ENCODE data around the gene WRAP73.

WRAP73 gene

GRCh38 chr1:3695326-3696217 is 45.7 kb upstream of the WRAP73 start:
- DNase-seq (ENCODE audit: low read depth), result peak; percentile 49
- no peak overlapping the region for H3K4me3 ChIP-seq (ENCODE audit: low read depth, low read length)
- TF ChIP-seq CTCF (conservative IDR thresholded peaks at IDR 0.05; ENCODE audit: low read depth, low read length), result peak; percentile 82

GRCh38 chr1:3693321-3693720 is 43.4 kb upstream of the WRAP73 start:
- DNase-seq (ENCODE audit: low read depth), result no peak
- TF ChIP-seq CTCF (conservative IDR thresholded peaks at IDR 0.05; ENCODE audit: low read depth, low read length), result no peak
- H3K4me3 ChIP-seq (ENCODE audit: low read depth, low read length), result no peak overlapping the region

GRCh38 chr1:3692598-3692997 is 42.7 kb upstream of the WRAP73 start:
- no peak for DNase-seq (ENCODE audit: low read depth)
- no peak for TF ChIP-seq CTCF (conservative IDR thresholded peaks at IDR 0.05; ENCODE audit: low read depth, low read length)
- no peak overlapping the region for H3K4me3 ChIP-seq (ENCODE audit: low read depth, low read length)

GRCh38 chr1:3691421-3692204 is 41.7 kb upstream of the WRAP73 start:
- TF ChIP-seq CTCF (conservative IDR thresholded peaks at IDR 0.05; ENCODE audit: low read depth, low read length), result no peak
- no peak overlapping the region for H3K4me3 ChIP-seq (ENCODE audit: low read depth, low read length)
- DNase-seq (ENCODE audit: low read depth), result no peak

- no peak for DNase-seq (ENCODE audit: low read depth)
- no peak for TF ChIP-seq CTCF (conservative IDR thresholded peaks at IDR 0.05; ENCODE audit: low read depth, low read length)
- H3K4me3 ChIP-seq (ENCODE audit: low read depth, low read length), result no peak overlapping the region
Observed at GRCh38 chr1:3690282-3691065, 40.6 kb upstream of the WRAP73 start.

- TF ChIP-seq CTCF (conservative IDR thresholded peaks at IDR 0.05; ENCODE audit: low read depth, low read length), result no peak
- H3K4me3 ChIP-seq (ENCODE audit: low read depth, low read length), result no peak overlapping the region
- DNase-seq (ENCODE audit: low read depth), result no peak
Observed at GRCh38 chr1:3689138-3689750, 39.3 kb upstream of the WRAP73 start.

All from choroid plexus epithelial cell (primary cell).